Transverse colon (tissue), 4 donors: ENCODE data around the gene SHISAL1. TPM values are rescaled to one million over a fixed set of nuclear protein-coding genes. Genes with fewer than 3 reads are reported as not detected.

ENCODE experiments used
- DNase-seq: peaks from one replicate; pipeline ENCODE4 v3.0.0-alpha.2; 2019
- H3K27ac ChIP-seq, 4 donors: fragments of 200-600 bp; sonication (generic); 2 replicates each; pipeline ENCODE4 v1.5.1; 2016 to 2018; ENCODE audit warnings: inconsistent platforms in 4 of 4
- H3K27me3 ChIP-seq: fragments of 200-600 bp; sonication (generic); 2 replicates; pipeline ENCODE4 v1.5.1; 2017; ENCODE audit warnings: inconsistent platforms
- H3K36me3 ChIP-seq, 4 donors: fragments of 200-600 bp; sonication (generic); 2 replicates each; pipeline ENCODE4 v1.5.1; 2017 to 2019; ENCODE audit warnings: inconsistent platforms in 4 of 4
- H3K4me1 ChIP-seq, 4 donors: fragments of 200-600 bp; sonication (generic); 2 replicates each; pipeline ENCODE4 v1.5.1; 2017 to 2020; ENCODE audit warnings: inconsistent platforms in 4 of 4
- H3K4me3 ChIP-seq, 4 donors: fragments of 200-600 bp; sonication (generic); 1 replicate in 1 of 4; 2 replicates in 3 of 4; pipeline versions ENCODE4 v1.5.1 to v1.6.1; 2017 to 2019; ENCODE audit warnings: inconsistent platforms in 4 of 4
- H3K9me3 ChIP-seq, 2 donors: fragments of 200-600 bp; sonication (generic); 2 replicates each; pipeline ENCODE4 v1.5.1; 2017 to 2019; ENCODE audit warnings: inconsistent platforms in 2 of 2
- EP300 ChIP-seq: sonication (generic); formaldehyde crosslinking; IDR thresholded peaks from one replicate; pipeline ENCODE4 v1.6.1; 2017; ENCODE audit warnings: antibody characterized with exemption, low read depth
- POLR2A ChIP-seq: fragments of 450-650 bp; IDR thresholded peaks from one replicate; pipeline ENCODE4 v1.6.1; 2016; ENCODE audit warnings: antibody characterized with exemption, mild to moderate bottlenecking, moderate library complexity
- POLR2AphosphoS5 ChIP-seq, 3 donors: sonication (generic); formaldehyde crosslinking; IDR thresholded peaks; one replicate each; pipeline ENCODE4 v1.6.1; 2016; ENCODE audit warnings: antibody characterized with exemption in 3 of 3
- WGBS, 2 donors: methylation state at CpG; one replicate each; pipeline ENCODE4 v1.1.5; 2018; ENCODE audit warnings: low coverage in 1 of 2; 5-methylcytosine and 5-hydroxymethylcytosine counted together
- in situ Hi-C, 4 donors: fragments of 200-750 bp; cut with MboI; loops; one replicate each; pipeline versions ENCODE4 v1.15.0 to v1.15.1; 2017; ENCODE audit warnings: low sequenced_read_pairs in 3 of 4, low pct_ligation_motif_present in 1 of 4, low pct_unique_long_range_greater_than_20kb in 1 of 4
- intact Hi-C: fragments of 100-400 bp; cut with DNase I; formaldehyde crosslinking; loops from one replicate; pipeline ENCODE4 v1.15.1; 2023; ENCODE audit warnings: low total_unique reads
- total RNA-seq, 4 donors: library from RNA; depleted of rRNA; stranded (reverse); fragments of >200 nt; gene quantifications; one replicate each; pipeline ENCODE4 v1.1.0, GENCODE V29; 2016
- TF ChIP-seq, protein P1 (sequence below), 5 experiments: fragments of 200-600 bp in 3 of 5; fragments of 450-650 bp in 2 of 5; sonication (generic) in 3 of 5; IDR thresholded peaks; 1 replicate in 2 of 5; 2 replicates in 3 of 5; pipeline ENCODE4 v1.5.1; 2016 to 2017; ENCODE audit warnings: antibody characterized with exemption in 5 of 5, inconsistent platforms in 3 of 5, mild to moderate bottlenecking in 2 of 5, moderate library complexity in 1 of 5

SHISAL1 gene
- total RNA-seq, 4 donors from 2014 or later = 1.9 to 4.6 (median 3.2) TPM

DNA sequence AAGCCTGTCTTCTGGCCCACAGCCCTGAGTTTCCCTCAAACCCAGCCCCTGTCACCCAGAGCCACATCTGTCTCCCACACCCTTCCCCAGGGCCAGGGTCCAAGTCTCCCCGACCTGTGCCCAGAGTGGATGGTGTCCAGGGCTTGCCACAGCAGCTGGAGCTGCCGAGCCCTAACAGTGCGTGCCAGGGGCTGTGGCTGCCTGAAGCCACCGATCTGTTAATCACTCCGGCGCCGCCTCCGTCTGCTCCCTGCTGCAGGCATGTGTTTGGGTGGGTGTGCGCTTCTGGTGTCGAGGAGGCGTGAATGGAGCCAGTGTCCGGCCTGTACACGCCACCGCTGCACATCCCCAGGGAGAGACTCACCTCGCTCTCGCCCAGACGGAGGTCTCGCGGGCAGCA lies 26.1 kb downstream of the SHISAL1 start:
- intact Hi-C loops (no loop called here), in situ Hi-C loops (no loop called here)
- no peak for DNase-seq
- Histone ChIP-seq H3K27me3 (no peaks in the 10 kb centered on the region), H3K36me3 (no peaks in the 10 kb centered on the region), H3K27ac (peak overlapping the region in 2 of 4 donors; percentile 5 to 29), H3K9me3 (no peaks in the 10 kb centered on the region), H3K4me3 (no peak overlapping the region), H3K4me1 (peaks cover 0 to 4% (median 0%) of the 10 kb centered on the region in 4 donors)
- WGBS, 2 donors = 85% methylated on average over 17 of the region's 19 CpGs; no CpG with 5 or more reads in 1 of the 2 donors
- TF ChIP-seq POLR2AphosphoS5 (IDR thresholded peaks at IDR 0.05) (no peak), EP300 (no peak)

DNA sequence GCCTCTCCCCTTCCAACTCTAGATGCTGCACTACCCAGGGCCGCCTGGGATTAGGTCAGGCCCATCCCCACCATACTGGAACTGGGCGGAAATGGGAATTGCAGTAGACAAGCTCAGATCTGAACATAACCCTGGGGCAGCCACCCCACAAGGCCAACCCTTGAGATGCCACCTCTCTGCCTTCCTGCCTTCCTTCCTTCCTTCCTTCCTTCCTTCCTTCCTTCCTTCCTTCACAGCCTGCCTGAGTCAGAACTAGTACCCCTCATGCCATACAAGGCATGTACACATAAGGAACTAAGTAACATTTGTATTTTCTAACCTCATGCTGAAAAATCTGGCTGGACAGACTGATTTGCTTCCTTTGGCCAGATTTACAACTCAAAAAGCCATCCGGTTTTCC lies 28.0 kb downstream of the SHISAL1 start:
- Histone ChIP-seq H3K9me3 (no peaks in the 10 kb centered on the region), H3K4me1 (peaks cover 0 to 4% (median 0%) of the 10 kb centered on the region in 4 donors), H3K36me3 (no peaks in the 10 kb centered on the region), H3K4me3 (no peak overlapping the region), H3K27ac (no peak overlapping the region), H3K27me3 (no peaks in the 10 kb centered on the region)
- no peak for DNase-seq
- intact Hi-C loops (no loop called here), in situ Hi-C loops (no loop called here)
- 45 to 66% methylated on average over 1 to 3 of the region's 3 CpGs for WGBS, 2 donors
- no peak for TF ChIP-seq POLR2AphosphoS5 (IDR thresholded peaks at IDR 0.05)
- TF ChIP-seq, protein P1, sequence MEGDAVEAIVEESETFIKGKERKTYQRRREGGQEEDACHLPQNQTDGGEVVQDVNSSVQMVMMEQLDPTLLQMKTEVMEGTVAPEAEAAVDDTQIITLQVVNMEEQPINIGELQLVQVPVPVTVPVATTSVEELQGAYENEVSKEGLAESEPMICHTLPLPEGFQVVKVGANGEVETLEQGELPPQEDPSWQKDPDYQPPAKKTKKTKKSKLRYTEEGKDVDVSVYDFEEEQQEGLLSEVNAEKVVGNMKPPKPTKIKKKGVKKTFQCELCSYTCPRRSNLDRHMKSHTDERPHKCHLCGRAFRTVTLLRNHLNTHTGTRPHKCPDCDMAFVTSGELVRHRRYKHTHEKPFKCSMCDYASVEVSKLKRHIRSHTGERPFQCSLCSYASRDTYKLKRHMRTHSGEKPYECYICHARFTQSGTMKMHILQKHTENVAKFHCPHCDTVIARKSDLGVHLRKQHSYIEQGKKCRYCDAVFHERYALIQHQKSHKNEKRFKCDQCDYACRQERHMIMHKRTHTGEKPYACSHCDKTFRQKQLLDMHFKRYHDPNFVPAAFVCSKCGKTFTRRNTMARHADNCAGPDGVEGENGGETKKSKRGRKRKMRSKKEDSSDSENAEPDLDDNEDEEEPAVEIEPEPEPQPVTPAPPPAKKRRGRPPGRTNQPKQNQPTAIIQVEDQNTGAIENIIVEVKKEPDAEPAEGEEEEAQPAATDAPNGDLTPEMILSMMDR (IDR thresholded peaks at IDR 0.05) = no peak
- TF ChIP-seq POLR2A = no peak
- TF ChIP-seq EP300 = no peak

DNA sequence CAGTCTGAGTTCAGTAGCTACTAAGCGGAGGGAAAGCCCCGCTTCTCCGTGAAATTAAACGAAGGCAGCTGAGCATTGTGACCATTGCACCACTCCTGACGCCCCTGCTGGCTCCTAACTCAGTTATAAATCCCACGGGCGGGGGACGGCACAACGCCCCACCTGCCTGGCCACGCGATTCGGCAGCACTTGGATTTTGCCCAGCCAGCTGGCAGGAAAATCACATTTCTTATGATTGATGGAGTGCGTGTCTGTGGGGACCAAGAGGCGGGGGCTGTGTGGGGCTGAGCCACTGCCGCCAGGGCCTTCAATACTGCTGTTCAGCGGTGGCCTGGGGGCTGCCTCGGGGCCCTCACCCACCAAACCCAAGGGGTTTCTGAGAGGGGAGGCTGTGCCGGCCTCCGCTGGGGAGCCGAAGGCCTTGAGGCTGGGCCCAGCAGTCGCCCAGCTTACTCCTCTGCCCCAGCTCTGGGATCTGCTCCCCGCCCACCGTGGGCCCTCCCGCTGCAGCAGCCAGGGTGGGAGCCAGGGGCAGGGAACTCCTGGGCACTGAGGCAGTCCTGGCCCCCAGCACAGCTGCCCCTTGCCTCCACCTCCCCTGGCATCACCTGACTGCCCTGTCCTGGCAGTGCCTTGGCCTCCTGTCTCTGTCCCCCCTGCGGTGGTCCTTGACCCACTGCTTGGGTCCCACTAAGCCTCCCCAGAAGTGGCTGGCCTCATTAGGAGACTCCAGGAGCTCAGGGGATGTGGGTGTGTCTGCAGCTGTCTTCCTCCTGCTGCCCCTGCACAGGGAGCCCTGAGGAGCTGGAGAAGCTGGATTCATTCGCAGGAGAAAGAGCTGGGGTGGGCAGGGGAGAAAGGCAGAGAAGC lies 30.7 kb downstream of the SHISAL1 start:
- Histone ChIP-seq H3K4me3 (no peak overlapping the region), H3K36me3 (no peaks in the 10 kb centered on the region), H3K27me3 (no peaks in the 10 kb centered on the region), H3K27ac (no peak overlapping the region), H3K4me1 (no peaks in the 10 kb centered on the region), H3K9me3 (no peaks in the 10 kb centered on the region)
- intact Hi-C loops = no loop called here
- no peak for DNase-seq
- TF ChIP-seq POLR2AphosphoS5 (IDR thresholded peaks at IDR 0.05) = no peak
- TF ChIP-seq, protein P1 (IDR thresholded peaks at IDR 0.05) = no peak
- WGBS, 2 donors = 60% methylated on average over 22 of the region's 26 CpGs; no CpG with 5 or more reads in 1 of the 2 donors
- in situ Hi-C loops = no loop called here

DNA sequence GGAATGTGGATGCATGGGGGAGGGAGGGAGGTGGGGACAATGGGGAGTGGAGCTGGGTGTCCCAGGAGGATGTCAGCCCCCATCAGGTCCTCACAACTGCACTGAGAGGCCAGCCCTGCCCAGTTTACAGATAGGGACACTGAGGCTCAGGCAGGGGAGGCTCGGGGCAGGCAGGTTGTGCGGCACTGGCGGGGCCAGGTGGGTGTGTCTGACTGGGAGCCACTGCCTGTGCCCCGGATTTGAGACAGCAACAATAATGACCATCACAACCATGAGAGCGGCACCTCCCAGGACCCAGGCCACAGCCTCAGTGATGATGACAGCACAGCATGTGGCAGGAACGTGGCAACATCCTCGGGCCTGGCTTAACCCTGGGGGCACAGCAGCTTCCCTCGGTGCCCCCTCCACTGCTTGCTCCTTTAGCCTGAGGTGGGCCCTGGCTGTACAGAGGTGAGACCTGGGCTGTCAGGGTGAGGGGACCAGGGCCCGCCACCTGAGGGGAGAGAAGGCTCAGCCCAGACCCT lies 32.0 kb downstream of the SHISAL1 start:
- Histone ChIP-seq H3K27me3 (no peaks in the 10 kb centered on the region), H3K27ac (no peak overlapping the region), H3K36me3 (no peaks in the 10 kb centered on the region), H3K4me1 (no peaks in the 10 kb centered on the region), H3K9me3 (no peaks in the 10 kb centered on the region), H3K4me3 (no peak overlapping the region)
- DNase-seq = no peak
- WGBS, 2 donors = 89% methylated on average over 3 of the region's 9 CpGs; no CpG with 5 or more reads in 1 of the 2 donors
- in situ Hi-C loops (no loop called here), intact Hi-C loops (no loop called here)
- TF ChIP-seq, protein P1 (IDR thresholded peaks at IDR 0.05) = no peak
- TF ChIP-seq POLR2AphosphoS5 (IDR thresholded peaks at IDR 0.05) (no peak), POLR2A (no peak), EP300 (no peak)
